ENCODE data around the gene SLC12A8.

Gene SLC12A8

DNA sequence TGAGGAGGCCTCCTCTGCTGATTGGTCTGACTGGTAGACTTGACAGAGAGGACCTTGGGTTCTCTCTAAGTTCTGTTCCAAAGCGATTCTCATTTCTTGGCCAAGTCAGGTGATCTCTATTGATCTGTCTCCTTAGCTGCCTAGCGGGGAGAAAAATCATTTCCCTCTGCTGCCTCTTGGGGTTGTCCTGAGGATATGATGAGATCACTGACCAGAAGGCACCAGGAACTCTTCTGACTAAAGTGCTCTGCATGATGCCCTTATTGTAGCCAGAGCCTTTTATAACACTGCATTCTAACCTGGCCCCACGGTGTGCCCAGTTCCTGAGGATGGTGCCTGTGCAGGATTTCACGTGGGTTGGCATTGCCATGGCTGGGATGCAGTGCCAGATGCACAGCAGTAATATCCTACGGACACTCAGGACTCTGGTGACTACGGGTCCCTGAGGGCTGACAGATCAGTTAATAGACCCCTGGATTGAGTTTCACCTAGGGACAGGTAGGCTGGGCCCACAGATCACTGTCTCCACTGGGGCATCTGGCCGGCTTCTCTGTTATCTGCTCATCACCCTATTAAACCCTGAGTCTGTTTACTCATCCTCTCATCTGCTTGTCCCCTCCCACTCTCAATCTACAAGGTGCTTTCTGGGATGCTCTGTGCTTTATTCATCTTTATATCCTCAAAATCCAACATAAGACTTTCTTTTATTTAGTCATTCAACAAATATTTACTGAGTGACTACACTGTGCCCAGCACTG lies 152.9 kb downstream of the SLC12A8 start:
- Mint-ChIP-seq H3K27me3 (peaks cover 34 to 39% of the 10 kb centered on the region in 2 donors), H3K4me3 (no peak overlapping the region)

DNA sequence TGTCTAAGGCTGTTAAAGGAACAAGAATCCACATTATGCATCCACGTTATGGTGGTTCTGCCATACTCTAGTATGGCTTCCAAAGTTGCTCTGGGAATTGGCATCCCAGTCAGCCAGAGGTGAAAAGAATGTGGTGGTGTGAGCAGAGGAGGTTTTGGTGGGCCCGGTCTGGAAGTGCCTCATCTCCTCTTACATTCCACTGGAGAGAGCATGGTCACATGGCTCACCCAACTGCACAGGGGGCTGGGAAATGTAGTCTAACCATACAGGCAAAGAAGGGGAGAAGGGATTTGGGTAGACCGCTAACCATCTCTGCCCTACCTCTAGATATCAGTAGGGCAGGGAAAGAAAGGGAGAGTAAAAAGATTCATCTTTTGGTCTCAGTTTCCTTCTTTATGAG lies 153.6 kb downstream of the SLC12A8 start:
- Mint-ChIP-seq H3K27ac (no peak overlapping the region), H3K9me3 (no peaks in the 10 kb centered on the region), H3K27me3 (peaks cover 30 to 35% of the 10 kb centered on the region in 2 donors), H3K36me3 (peaks cover 0 to 6% of the 10 kb centered on the region in 2 donors), H3K4me3 (no peak overlapping the region), H3K4me1 (peaks cover 8 to 11% of the 10 kb centered on the region in 2 donors)
- no peak for ATAC-seq (replicated peaks)
- DNase-seq, result no peak

More for the DNA sequence above, 152.9 kb downstream of the SLC12A8 start:
- Mint-ChIP-seq H3K27ac (no peak overlapping the region), H3K9me3 (peaks cover 0 to 3% of the 10 kb centered on the region in 2 donors), H3K4me1 (peaks cover under 1 to 4% of the 10 kb centered on the region in 2 donors), H3K36me3 (peaks cover 0 to 9% of the 10 kb centered on the region in 2 donors)
- DNase-seq (no peak), ATAC-seq (replicated peaks) (no peak)

DNA sequence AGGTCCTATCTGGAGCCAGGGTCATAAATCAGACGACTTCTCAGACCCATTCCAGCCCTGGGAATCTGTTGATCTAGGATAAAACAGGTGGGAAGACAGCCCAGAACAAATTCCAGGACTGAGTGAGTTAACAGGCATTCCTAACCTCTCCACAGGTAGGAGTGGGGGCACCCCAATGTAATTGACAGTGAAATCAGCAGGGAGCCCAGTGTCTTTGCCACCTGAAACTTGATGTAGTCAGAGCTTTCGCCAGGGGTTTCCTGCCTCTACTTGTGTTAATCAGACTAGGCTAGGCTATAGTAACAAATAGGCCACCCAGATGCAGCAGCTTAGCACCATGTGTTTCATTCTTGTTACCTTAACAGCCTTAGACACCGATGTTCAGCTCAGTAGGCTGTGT lies 154.0 kb downstream of the SLC12A8 start:
- peaks cover 27 to 31% of the 10 kb centered on the region in 2 donors for H3K27me3 Mint-ChIP-seq
- no peak overlapping the region for H3K27ac Mint-ChIP-seq
- peaks cover 0 to 4% of the 10 kb centered on the region in 2 donors for H3K36me3 Mint-ChIP-seq
- no peak overlapping the region for H3K4me3 Mint-ChIP-seq
- peaks cover 12 to 16% of the 10 kb centered on the region in 2 donors for H3K4me1 Mint-ChIP-seq
- H3K9me3 Mint-ChIP-seq, result no peaks in the 10 kb centered on the region
- DNase-seq (no peak), ATAC-seq (replicated peaks) (no peak)

DNA sequence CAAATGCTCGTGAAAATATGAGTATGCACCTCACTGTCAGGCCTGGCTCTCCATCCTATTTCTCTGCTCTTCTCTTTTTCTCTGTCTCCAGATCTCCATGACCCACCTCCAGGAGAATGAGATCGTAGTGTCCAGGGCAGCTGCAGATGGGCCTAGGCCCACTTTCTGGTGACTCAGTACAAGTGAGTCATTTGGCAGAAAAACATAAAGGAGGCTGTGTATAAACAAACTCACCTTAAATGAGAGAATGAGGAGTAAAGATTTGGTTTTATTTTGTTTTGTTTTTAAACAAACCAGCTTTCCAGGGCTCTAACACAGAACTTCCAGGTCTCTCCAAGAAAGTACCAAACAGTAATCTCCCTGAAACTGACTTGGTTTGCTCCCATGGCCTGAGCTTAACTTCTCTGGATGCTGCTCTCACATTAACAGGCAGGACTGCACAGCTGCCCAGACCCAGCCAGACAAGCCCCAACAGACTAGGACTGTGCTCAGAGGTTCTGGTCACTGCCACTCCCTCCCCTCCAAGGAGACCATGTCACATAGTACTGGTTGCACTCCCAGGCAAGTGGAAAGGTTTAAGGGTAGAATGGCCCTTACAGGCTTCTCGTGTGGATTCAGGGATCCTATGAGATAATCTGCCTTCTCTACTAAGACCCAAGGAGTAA lies 155.2 kb downstream of the SLC12A8 start:
- no peak overlapping the region for H3K27ac Mint-ChIP-seq
- H3K4me1 Mint-ChIP-seq, result peaks cover 23 to 28% of the 10 kb centered on the region in 2 donors
- H3K36me3 Mint-ChIP-seq, result peaks cover 0 to 3% of the 10 kb centered on the region in 2 donors
- H3K4me3 Mint-ChIP-seq, result no peak overlapping the region
- H3K27me3 Mint-ChIP-seq, result peaks cover 21 to 25% of the 10 kb centered on the region in 2 donors
- ATAC-seq (replicated peaks) (no peak), DNase-seq (no peak)
- H3K9me3 Mint-ChIP-seq, result no peaks in the 10 kb centered on the region

DNA sequence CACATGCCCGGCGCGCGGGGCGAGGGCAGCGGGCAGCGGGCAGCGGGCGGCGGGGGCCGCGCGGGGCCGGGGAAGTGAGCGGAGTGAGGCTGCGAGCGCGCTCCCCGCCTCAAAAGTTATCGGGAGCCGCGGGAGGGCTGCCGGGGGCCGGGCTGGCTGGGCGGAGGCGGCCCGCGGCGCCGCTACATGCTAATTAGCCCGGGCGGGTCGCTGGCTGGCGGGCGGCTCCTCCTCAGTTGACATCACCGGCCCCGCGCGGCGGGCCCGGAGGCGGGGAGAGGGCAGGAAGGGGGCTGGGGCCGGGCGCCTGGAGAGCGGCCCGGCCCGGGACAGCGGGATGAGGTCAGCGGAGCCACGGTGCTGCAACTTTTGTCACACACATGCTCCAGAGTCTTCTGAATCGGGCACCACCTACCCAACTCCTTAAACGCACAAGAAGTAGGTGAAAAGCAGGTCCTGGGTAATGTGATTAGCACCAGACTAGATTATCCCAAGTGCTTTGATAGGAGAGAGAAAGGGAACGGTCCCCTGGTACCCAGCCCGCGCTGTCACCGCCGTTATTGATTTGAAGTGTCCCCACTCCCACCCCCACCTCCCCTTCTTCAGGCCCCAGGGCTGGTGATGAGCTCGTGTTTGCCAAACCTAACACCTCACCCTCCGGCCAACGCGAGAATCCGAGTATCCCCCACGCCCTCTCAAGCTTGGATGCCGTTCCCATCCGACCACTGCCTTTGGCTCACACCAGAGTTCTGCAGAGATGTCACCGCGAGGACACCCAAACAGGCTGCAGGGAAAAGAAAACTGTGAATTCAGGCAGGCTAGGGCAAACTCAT lies 156.4 kb downstream of the SLC12A8 start, which contains the start of gene HEG1:
Gene HEG1 (minus strand): TSS at position 85 of the 833 bp plus-strand sequence. CDS start 107 bp downstream, outside the sequence.
- ATAC-seq (replicated peaks) (peak; percentile 69 to 80), DNase-seq (peak; percentile 60)
- peaks cover 0 to 3% of the 10 kb centered on the region in 2 donors for H3K36me3 Mint-ChIP-seq
- H3K4me3 Mint-ChIP-seq, result peak within 1 kb of the TSS; percentile 85 to 93
- peaks cover 33 to 39% of the 10 kb centered on the region in 2 donors for H3K4me1 Mint-ChIP-seq
- peaks cover 11 to 18% of the 10 kb centered on the region in 2 donors for H3K27me3 Mint-ChIP-seq
- H3K9me3 Mint-ChIP-seq, result no peaks in the 10 kb centered on the region
- peak within 1 kb of the TSS; percentile 90 for H3K27ac Mint-ChIP-seq

DNA sequence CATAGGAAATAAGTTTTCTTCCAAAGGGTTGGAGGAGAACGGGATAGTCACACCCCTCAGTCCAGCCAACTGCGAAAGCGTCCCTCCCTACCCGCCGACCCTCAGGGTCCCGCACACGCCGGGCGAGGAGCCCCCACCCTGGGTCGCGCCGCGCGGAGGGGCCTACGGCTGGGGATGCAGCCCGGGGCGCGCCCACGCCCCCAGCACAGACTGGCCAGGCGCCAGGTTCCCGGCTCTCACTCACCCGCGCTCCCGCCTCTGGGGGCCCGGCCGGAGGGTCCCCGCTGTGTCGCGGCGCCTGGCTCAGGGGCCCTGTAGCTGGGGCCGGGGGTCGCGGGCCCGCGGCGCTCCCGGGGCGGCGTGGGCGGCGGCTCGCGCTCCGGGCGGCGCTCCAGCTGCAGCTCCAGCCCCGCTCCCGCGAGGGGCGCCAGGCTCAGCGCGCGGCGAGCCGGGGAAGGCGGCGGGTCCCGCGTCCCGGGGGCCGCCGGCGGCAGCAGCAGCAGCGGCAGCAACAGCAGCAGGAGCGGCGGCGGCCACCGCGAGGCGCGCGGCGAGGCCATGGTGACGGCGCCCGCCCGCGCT lies 157.1 kb downstream of the SLC12A8 start:
- peak overlapping the region; percentile 85 to 93 for H3K4me3 Mint-ChIP-seq
- ATAC-seq (replicated peaks) (peak; percentile 30 to 32), DNase-seq (peak; percentile 20)
- H3K36me3 Mint-ChIP-seq, result peaks cover 2 to 7% of the 10 kb centered on the region in 2 donors
- H3K9me3 Mint-ChIP-seq, result no peaks in the 10 kb centered on the region
- peak overlapping the region; percentile 90 for H3K27ac Mint-ChIP-seq
- peaks cover 4 to 11% of the 10 kb centered on the region in 2 donors for H3K27me3 Mint-ChIP-seq
- H3K4me1 Mint-ChIP-seq, result peaks cover 35 to 42% of the 10 kb centered on the region in 2 donors

DNA sequence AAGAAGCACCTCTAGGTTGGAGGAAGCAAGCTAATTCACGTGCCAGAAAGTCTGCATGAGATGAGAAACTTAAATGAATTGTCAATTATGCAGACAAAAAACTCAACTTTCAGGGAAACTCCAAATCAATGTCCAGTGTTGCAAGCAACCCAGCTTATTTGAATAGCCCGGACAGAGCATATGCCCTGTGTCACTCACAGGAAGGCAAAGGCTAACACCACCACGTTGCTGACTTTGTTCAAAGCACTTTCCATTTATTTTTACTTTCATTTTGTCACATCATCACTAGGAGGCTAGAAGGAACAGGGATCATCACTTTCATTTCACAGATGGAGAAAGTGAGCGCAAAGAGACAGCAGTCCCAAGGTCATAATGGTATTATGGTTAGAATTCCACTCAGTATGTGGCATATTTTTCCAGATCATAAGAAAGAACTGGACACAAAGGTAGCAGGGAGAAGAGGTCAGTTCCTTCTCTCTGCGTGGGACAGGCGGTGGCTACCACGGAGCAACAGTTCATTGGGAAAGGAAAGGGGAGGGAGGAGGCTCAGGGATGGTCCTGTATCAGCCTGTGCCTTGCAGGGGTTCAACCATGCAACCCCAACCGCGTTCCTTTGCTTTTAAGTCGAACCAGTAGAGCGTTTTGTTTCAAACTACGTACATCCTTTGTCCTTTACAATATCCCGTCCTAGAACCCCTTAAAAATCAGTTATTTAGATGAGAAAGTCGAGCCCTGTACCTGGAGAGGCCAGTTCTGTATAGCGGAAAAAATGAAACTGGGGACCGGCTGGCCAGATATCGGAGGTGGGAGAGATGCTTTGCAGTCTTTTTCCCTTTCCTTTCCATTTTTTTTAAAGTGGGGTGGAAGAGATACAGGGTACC lies 157.9 kb downstream of the SLC12A8 start:
- H3K9me3 Mint-ChIP-seq, result no peaks in the 10 kb centered on the region
- ATAC-seq (replicated peaks) (peak; percentile 13 to 28), DNase-seq (no peak)
- H3K36me3 Mint-ChIP-seq, result peaks cover 4 to 10% of the 10 kb centered on the region in 2 donors
- H3K27ac Mint-ChIP-seq, result peak overlapping the region; percentile 90
- H3K4me1 Mint-ChIP-seq, result peaks cover 37 to 45% of the 10 kb centered on the region in 2 donors
- peak overlapping the region; percentile 85 to 93 for H3K4me3 Mint-ChIP-seq
- peaks cover 0 to 8% of the 10 kb centered on the region in 2 donors for H3K27me3 Mint-ChIP-seq

DNA sequence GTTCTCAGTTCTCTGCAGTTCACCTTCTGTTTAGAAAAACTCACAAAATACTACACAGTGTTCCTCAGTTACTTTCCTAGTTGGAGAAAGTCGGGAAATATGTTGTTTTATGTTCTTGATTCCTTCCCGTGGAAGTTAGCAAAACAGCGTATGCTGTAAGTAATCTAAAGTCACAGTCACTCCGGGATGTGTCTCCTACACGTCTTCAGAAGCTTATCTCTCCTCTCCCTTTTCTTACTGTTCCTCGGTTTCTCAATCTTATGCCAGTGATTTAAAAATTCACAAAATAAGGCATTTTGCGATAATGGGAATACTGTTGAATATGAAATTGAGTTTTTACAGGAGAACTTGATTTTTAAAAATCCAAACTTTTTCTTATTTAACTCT lies 158.5 kb downstream of the SLC12A8 start:
- H3K36me3 Mint-ChIP-seq, result peaks cover 4 to 15% of the 10 kb centered on the region in 2 donors
- H3K9me3 Mint-ChIP-seq, result no peaks in the 10 kb centered on the region
- peaks cover 0 to 13% of the 10 kb centered on the region in 2 donors for H3K27me3 Mint-ChIP-seq
- H3K27ac Mint-ChIP-seq, result peak overlapping the region; percentile 28
- peak overlapping the region; percentile 85 to 93 for H3K4me3 Mint-ChIP-seq
- DNase-seq, result no peak
- no peak for ATAC-seq (replicated peaks)
- peaks cover 40 to 45% of the 10 kb centered on the region in 2 donors for H3K4me1 Mint-ChIP-seq

DNA sequence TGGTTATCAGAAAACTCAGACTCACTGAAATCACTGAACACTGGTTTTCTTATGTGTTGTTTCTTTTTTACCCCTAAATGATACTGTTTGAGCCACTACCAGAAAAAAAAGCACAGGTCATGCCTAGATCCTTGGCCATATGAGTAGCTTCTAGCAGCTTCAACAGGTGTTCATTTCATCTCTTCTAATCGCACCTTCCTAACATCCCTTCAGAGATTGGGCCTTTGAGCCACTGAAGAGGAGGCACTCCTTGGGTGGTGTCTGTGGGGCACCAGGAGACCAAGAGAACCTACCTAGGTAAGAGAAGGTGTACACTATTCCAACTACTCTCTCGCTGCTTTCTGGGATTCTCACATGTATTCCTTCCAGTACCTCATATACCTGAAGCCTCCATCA lies 159.2 kb downstream of the SLC12A8 start:
- Mint-ChIP-seq H3K4me3 (no peak overlapping the region), H3K9me3 (no peaks in the 10 kb centered on the region), H3K27me3 (peaks cover 0 to 13% of the 10 kb centered on the region in 2 donors), H3K27ac (no peak overlapping the region), H3K4me1 (peaks cover 40 to 45% of the 10 kb centered on the region in 2 donors), H3K36me3 (peaks cover 4 to 15% of the 10 kb centered on the region in 2 donors)
- no peak for DNase-seq
- no peak for ATAC-seq (replicated peaks)

DNA sequence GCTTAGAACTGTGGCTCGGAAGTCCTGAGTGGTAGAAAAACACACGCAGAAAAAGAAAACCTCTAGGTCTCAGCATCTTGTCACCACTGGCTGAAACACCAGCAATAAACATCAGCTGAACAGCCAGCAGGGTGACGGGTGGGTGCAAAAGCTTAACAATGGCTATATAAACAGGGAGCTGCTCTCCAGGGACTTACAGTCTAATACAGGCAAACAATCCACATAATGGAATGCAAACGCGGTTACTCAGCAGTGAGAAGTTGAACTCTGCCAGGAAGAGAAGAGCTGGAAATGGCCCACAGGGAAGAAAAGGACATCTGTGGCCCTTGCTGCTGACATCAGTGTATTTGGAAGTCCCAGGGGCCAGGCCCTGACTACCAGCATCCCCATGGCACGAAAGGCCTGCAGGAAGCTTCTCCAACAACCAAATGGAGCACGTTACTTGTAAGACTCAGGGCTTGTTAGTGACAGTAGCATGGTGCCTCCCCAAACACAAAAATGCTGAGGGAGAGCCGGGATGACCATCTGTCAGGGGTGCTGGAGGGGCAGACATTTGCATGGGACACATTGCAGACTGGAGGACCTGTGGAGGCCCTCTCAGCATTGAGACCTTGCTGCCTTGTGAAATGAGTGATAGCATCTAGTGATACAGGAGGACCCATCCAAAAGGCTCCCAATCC lies 159.8 kb downstream of the SLC12A8 start:
- ATAC-seq (replicated peaks) (no peak), DNase-seq (no peak)
- H3K36me3 Mint-ChIP-seq, result peaks cover 4 to 16% of the 10 kb centered on the region in 2 donors
- no peaks in the 10 kb centered on the region for H3K9me3 Mint-ChIP-seq
- peaks cover 0 to 13% of the 10 kb centered on the region in 2 donors for H3K27me3 Mint-ChIP-seq
- peak overlapping the region; percentile 53 for H3K27ac Mint-ChIP-seq
- H3K4me1 Mint-ChIP-seq, result peaks cover 41 to 45% of the 10 kb centered on the region in 2 donors
- H3K4me3 Mint-ChIP-seq, result peak overlapping the region; percentile 52 to 80

DNA sequence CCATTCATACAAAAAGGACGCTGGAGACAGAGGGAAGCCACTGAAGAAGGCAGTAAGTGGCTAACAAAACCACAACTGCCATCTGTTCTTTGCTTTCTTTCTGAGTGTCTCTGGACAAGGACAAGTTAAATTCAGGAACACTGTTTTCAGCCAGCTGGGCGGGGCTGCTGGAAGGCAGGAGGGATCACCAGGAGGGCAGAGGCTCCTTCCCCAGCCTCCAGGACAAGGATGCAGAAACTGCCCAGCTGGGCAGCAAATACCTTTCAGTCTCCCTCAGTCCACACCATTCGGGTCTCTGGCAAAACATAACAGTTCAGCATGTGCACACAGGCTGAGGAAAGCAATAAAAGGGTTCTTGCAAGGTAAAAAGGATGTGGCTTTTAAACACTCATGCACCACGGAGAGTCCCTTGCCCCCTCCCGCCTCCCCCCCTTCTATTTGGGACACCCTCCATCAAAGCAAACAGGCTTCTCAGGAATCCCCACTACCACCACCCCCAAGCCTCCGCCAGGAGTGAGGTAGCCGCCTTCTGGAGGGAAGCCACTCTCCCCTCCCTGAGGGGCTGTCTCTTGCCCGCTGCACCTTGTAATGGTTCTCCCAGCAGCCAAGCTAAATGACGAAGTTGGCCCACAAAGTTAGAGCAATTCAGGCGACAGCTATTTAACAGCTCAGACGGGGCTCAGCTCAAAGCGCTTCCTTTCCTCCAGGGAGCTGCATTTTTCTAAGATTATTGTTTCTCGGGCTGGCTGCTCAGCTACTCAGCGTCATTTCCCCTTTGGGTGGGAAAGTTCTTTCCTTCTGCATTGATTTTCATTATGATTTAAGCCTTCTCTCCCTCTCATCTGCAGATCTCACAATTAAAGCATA lies 160.6 kb downstream of the SLC12A8 start:
- peak overlapping the region; percentile 52 to 80 for H3K4me3 Mint-ChIP-seq

DNA sequence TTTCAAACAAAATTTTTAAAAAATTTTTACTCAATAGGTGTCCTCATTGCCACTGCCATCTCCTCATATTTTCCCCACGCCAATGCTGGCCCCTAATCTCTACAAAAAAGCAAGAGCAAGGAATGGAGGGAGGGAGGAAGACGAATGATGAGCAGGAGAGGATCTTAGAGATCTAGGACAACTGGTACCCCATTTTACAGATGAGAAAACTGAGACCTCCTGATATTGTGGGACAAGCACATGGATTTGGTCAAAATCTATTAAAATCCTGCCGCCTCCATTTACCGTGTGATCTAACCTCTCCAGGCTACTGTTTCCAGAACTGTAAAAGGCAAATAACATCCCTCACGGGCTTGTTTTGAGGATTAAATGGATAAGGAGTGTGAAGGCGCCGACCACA lies 161.3 kb downstream of the SLC12A8 start:
- H3K4me3 Mint-ChIP-seq, result peak overlapping the region; percentile 52 to 80
- H3K27me3 Mint-ChIP-seq, result peaks cover 0 to 6% of the 10 kb centered on the region in 2 donors
- no peak overlapping the region for H3K27ac Mint-ChIP-seq
- no peak for ATAC-seq (replicated peaks)
- H3K4me1 Mint-ChIP-seq, result peaks cover 42 to 45% of the 10 kb centered on the region in 2 donors
- no peak for DNase-seq
- H3K9me3 Mint-ChIP-seq, result no peaks in the 10 kb centered on the region
- peaks cover 5 to 18% of the 10 kb centered on the region in 2 donors for H3K36me3 Mint-ChIP-seq

More for the DNA sequence above, 160.6 kb downstream of the SLC12A8 start:
- Mint-ChIP-seq H3K9me3 (no peaks in the 10 kb centered on the region), H3K4me1 (peaks cover 42 to 45% of the 10 kb centered on the region in 2 donors), H3K36me3 (peaks cover 5 to 18% of the 10 kb centered on the region in 2 donors), H3K27me3 (peaks cover 0 to 6% of the 10 kb centered on the region in 2 donors), H3K27ac (peak overlapping the region; percentile 82)
- DNase-seq (peak; percentile 47), ATAC-seq (replicated peaks) (peak; percentile 51 to 62)
